ENCODE results near the gene DIP2C. TPM values are rescaled to one million over a fixed set of nuclear protein-coding genes. Genes with fewer than 3 reads are reported as not detected.

Gene DIP2C
- total RNA-seq, 4 donors from 2014 or later = 13.4 to 32.0 (median 18.4) TPM

DNA sequence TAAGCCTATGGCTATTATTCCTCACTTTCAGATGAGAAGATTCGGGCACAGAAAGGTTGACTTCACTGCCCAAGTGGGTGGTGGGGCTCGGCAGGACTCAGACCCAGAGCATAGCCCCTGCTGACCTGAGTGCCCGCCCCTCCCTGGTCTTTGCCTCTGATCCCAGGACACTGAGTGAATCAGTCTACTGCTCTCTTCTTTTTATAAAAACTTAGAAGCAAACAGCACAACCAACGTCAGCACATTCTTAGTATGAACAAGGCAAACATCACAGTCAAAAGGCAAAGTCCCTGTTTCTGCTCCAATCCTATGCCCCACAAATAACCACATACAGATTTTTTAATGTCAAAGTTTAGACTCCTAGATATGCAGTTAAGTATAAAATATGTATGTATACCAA is 316.5 kb downstream of the DIP2C start:
- H3K4me3 ChIP-seq = no peak overlapping the region
- TF ChIP-seq POLR2AphosphoS5 (IDR thresholded peaks at IDR 0.05) (no peak), EP300 (IDR thresholded peaks at IDR 0.05; ENCODE audit: low read depth) (no peak), CTCF (IDR thresholded peaks at IDR 0.05) (no peak), POLR2A (IDR thresholded peaks at IDR 0.05) (no peak)
- peak overlapping the region in 3 of 4 donors; percentile 47 to 69 (median 67) for H3K27ac ChIP-seq
- no peaks in the 10 kb centered on the region for H3K36me3 ChIP-seq
- in situ Hi-C loops (cut with MboI; ENCODE audit: low pct_ligation_motif_present in 1 of 4, low pct_unique_long_range_greater_than_20kb in 1 of 4, low sequenced_read_pairs in 3 of 4) (no loop called here), intact Hi-C loops (cut with DNase I; ENCODE audit: low total_unique reads) (no loop called here)
- H3K27me3 ChIP-seq = no peaks in the 10 kb centered on the region
- WGBS, 2 donors (ENCODE audit: low coverage in 1 of 2) = 25 to 79% methylated on average over 1 to 4 of the region's 4 CpGs
- DNase-seq = no peak
- peaks cover 3 to 17% (median 10%) of the 10 kb centered on the region in 4 donors for H3K4me1 ChIP-seq
- H3K9me3 ChIP-seq = no peaks in the 10 kb centered on the region

GRCh38 chr10:372566-372965 is 316.9 kb downstream of the DIP2C start:
- Histone ChIP-seq H3K27me3 (no peaks in the 10 kb centered on the region), H3K4me1 (peaks cover 3 to 17% (median 10%) of the 10 kb centered on the region in 4 donors), H3K4me3 (no peak overlapping the region), H3K27ac (peak overlapping the region in 3 of 4 donors; percentile 47 to 69 (median 67)), H3K36me3 (no peaks in the 10 kb centered on the region), H3K9me3 (no peaks in the 10 kb centered on the region)
- no peak for DNase-seq
- intact Hi-C loops (cut with DNase I; ENCODE audit: low total_unique reads) = no loop called here
- WGBS, 2 donors (ENCODE audit: low coverage in 1 of 2) = 83 to 100% methylated on average over 1 to 14 of the region's 17 CpGs
- in situ Hi-C loops (cut with MboI; ENCODE audit: low pct_ligation_motif_present in 1 of 4, low pct_unique_long_range_greater_than_20kb in 1 of 4, low sequenced_read_pairs in 3 of 4) = no loop called here
- TF ChIP-seq POLR2A (IDR thresholded peaks at IDR 0.05) (no peak), CTCF (IDR thresholded peaks at IDR 0.05) (no peak), EP300 (IDR thresholded peaks at IDR 0.05; ENCODE audit: low read depth) (no peak), POLR2AphosphoS5 (IDR thresholded peaks at IDR 0.05) (no peak)

GRCh38 chr10:371515-371914 is 318.0 kb downstream of the DIP2C start:
- no peaks in the 10 kb centered on the region for H3K36me3 ChIP-seq
- H3K9me3 ChIP-seq = no peaks in the 10 kb centered on the region
- peak overlapping the region in 1 of 4 donors; percentile 67 for H3K27ac ChIP-seq
- H3K4me3 ChIP-seq = no peak overlapping the region
- WGBS, 2 donors (ENCODE audit: low coverage in 1 of 2) = 82 to 100% methylated on average over 3 to 13 of the region's 13 CpGs
- no peaks in the 10 kb centered on the region for H3K27me3 ChIP-seq
- peaks cover 3 to 17% (median 10%) of the 10 kb centered on the region in 4 donors for H3K4me1 ChIP-seq
- no peak for DNase-seq
- intact Hi-C loops (cut with DNase I; ENCODE audit: low total_unique reads) = no loop called here
- in situ Hi-C loops (cut with MboI; ENCODE audit: low pct_ligation_motif_present in 1 of 4, low pct_unique_long_range_greater_than_20kb in 1 of 4, low sequenced_read_pairs in 3 of 4) = no loop called here
- TF ChIP-seq POLR2A (IDR thresholded peaks at IDR 0.05) (no peak), EP300 (IDR thresholded peaks at IDR 0.05; ENCODE audit: low read depth) (no peak), CTCF (IDR thresholded peaks at IDR 0.05) (no peak), POLR2AphosphoS5 (IDR thresholded peaks at IDR 0.05) (no peak)

- no peak for DNase-seq
- Histone ChIP-seq H3K9me3 (no peaks in the 10 kb centered on the region), H3K4me3 (no peak overlapping the region), H3K27ac (peak overlapping the region in 3 of 4 donors; percentile 42 to 66 (median 50)), H3K4me1 (peaks cover 3 to 17% (median 10%) of the 10 kb centered on the region in 4 donors), H3K27me3 (no peaks in the 10 kb centered on the region), H3K36me3 (no peaks in the 10 kb centered on the region)
- WGBS, 2 donors (ENCODE audit: low coverage in 1 of 2) = 69 to 78% methylated on average over 5 to 6 of the region's 6 CpGs
- in situ Hi-C loops (cut with MboI; ENCODE audit: low pct_ligation_motif_present in 1 of 4, low pct_unique_long_range_greater_than_20kb in 1 of 4, low sequenced_read_pairs in 3 of 4) (no loop called here), intact Hi-C loops (cut with DNase I; ENCODE audit: low total_unique reads) (no loop called here)
- no peak for TF ChIP-seq EP300 (IDR thresholded peaks at IDR 0.05; ENCODE audit: low read depth)
- no peak for TF ChIP-seq POLR2A (IDR thresholded peaks at IDR 0.05)
- TF ChIP-seq CTCF (IDR thresholded peaks at IDR 0.05) = no peak
- TF ChIP-seq POLR2AphosphoS5 (IDR thresholded peaks at IDR 0.05) = no peak
Measured at GRCh38 chr10:370449-370825, 319.0 kb downstream of the DIP2C start.

Measured in transverse colon (tissue), 4 donors.